H1 (cell line): ENCODE data around the gene SLC39A6.

Experiments
- ASH2L ChIP-seq: fragments of 200-600, 300-600 bp; sonication (generic); IDR thresholded peaks from one replicate; pipeline ENCODE4 v1.7.1; 2017; ENCODE audit warnings: low read length
- CREB1 ChIP-seq: IDR thresholded peaks from 2 replicates; pipeline ENCODE4 v1.6.1; 2012; ENCODE audit warnings: inconsistent platforms
- EGR1 ChIP-seq: IDR thresholded peaks from 2 replicates; pipeline ENCODE4 v1.6.1; 2011; ENCODE audit warnings: low read depth, low read length, borderline replicate concordance
- EZH2 ChIP-seq: fragments of 200-600 bp; sonication (generic); IDR thresholded peaks from 2 replicates; pipeline ENCODE4 v1.7.1; 2012; ENCODE audit warnings: low read depth, mild to moderate bottlenecking, moderate library complexity, low read length, inconsistent platforms; ENCODE audit not compliant: severe bottlenecking
- GABPA ChIP-seq: IDR thresholded peaks from 2 replicates; pipeline ENCODE4 v1.6.1; 2011; ENCODE audit warnings: mild to moderate bottlenecking, low read length, moderate library complexity, borderline replicate concordance; ENCODE audit not compliant: insufficient read depth
- KDM5A ChIP-seq: fragments of 200-600 bp; IDR thresholded peaks from 2 replicates; pipeline ENCODE4 v1.7.1; 2012; ENCODE audit warnings: mild to moderate bottlenecking, low read length, inconsistent platforms, mixed read lengths
- NRF1 ChIP-seq: IDR thresholded peaks from 2 replicates; pipeline ENCODE4 v1.6.1; 2011; ENCODE audit warnings: mild to moderate bottlenecking, low read depth, low read length, improper control_type of control experiment
- POLR2A ChIP-seq, 2 experiments: IDR thresholded peaks; 1 replicate in 1 of 2; 2 replicates in 1 of 2; pipeline ENCODE4 v1.6.1; 2011; ENCODE audit warnings: low read depth in 2 of 2, low read length in 2 of 2, mild to moderate bottlenecking in 2 of 2; ENCODE audit errors: control extremely low read depth in 1 of 2
- RAD21 ChIP-seq, 2 experiments: IDR thresholded peaks in 1 of 2; conservative IDR thresholded peaks in 1 of 2; 2 replicates each; pipeline ENCODE4 v1.6.1; 2011; ENCODE audit warnings: low read depth in 2 of 2, low read length in 2 of 2, improper control_type of control experiment in 1 of 2, inconsistent platforms in 1 of 2, mild to moderate bottlenecking in 1 of 2, moderate library complexity in 1 of 2
- ZNF274 ChIP-seq: IDR thresholded peaks from 2 replicates; pipeline ENCODE4 v1.7.0; 2012; ENCODE audit warnings: low read length, borderline replicate concordance; ENCODE audit errors: extremely low read depth
- TF ChIP-seq, protein P1 (sequence below), 3 experiments: IDR thresholded peaks; 1 replicate in 2 of 3; 2 replicates in 1 of 3; pipeline versions ENCODE4 v1.5.1 to v1.6.1; 2011; ENCODE audit warnings: low read length in 3 of 3, mild to moderate bottlenecking in 3 of 3, inconsistent platforms in 2 of 3, low read depth in 1 of 3, moderate library complexity in 1 of 3; ENCODE audit not compliant: insufficient read depth in 1 of 3; ENCODE audit errors: control extremely low read depth in 1 of 3

DNA sequence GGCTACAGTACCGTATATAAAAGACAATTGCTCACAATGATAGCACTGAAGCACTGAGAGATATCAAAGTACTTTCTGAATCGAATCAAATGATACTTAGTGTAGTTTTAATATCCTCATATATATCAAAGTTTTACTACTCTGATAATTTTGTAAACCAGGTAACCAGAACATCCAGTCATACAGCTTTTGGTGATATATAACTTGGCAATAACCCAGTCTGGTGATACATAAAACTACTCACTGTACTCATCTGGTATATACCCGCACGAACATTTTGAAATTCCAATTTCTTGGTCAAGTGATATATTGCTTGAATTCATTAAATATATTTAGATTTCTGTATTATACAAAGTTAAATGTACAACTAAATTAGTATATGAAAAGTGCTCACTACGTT lies 20.5 kb downstream of the SLC39A6 start:
- TF ChIP-seq, protein P1, sequence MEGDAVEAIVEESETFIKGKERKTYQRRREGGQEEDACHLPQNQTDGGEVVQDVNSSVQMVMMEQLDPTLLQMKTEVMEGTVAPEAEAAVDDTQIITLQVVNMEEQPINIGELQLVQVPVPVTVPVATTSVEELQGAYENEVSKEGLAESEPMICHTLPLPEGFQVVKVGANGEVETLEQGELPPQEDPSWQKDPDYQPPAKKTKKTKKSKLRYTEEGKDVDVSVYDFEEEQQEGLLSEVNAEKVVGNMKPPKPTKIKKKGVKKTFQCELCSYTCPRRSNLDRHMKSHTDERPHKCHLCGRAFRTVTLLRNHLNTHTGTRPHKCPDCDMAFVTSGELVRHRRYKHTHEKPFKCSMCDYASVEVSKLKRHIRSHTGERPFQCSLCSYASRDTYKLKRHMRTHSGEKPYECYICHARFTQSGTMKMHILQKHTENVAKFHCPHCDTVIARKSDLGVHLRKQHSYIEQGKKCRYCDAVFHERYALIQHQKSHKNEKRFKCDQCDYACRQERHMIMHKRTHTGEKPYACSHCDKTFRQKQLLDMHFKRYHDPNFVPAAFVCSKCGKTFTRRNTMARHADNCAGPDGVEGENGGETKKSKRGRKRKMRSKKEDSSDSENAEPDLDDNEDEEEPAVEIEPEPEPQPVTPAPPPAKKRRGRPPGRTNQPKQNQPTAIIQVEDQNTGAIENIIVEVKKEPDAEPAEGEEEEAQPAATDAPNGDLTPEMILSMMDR (IDR thresholded peaks at IDR 0.05; ENCODE audit: control extremely low read depth in 1 of 3, insufficient read depth in 1 of 3, low read depth in 1 of 3, low read length in 3 of 3), result no peak
- no peak for TF ChIP-seq CREB1
- no peak for TF ChIP-seq ASH2L
- TF ChIP-seq POLR2A (IDR thresholded peaks at IDR 0.05; ENCODE audit: control extremely low read depth in 1 of 2, low read depth in 2 of 2, low read length in 2 of 2), result no peak
- TF ChIP-seq ZNF274, result no peak
- TF ChIP-seq KDM5A, result no peak
- no peak for TF ChIP-seq NRF1
- no peak for TF ChIP-seq EGR1
- TF ChIP-seq GABPA, result no peak
- TF ChIP-seq EZH2, result no peak
- TF ChIP-seq RAD21 (IDR thresholded peaks at IDR 0.05 in 1 of 2, conservative IDR thresholded peaks at IDR 0.05 in 1 of 2; ENCODE audit: low read depth in 2 of 2, low read length in 2 of 2), result no peak
